ENCODE results near the gene COL23A1.

- TF ChIP-seq CTCF (IDR thresholded peaks at IDR 0.05) (no peak), POLR2A (IDR thresholded peaks at IDR 0.05) (no peak), EP300 (IDR thresholded peaks at IDR 0.05) (no peak)
Measured at GRCh38 chr5:178353461-178353860, 236.7 kb downstream of the COL23A1 start.

Data from tibial nerve (tissue), 4 donors.